Hippocampal formation (tissue), 2 donors: ENCODE measurements around the gene TBC1D23.
"Not testable (repeated sequence)": the region's sequence is repeated elsewhere in the genome, so short reads cannot be mapped to it uniquely, and the experiment has no call there.

Experiments
- DNase-seq, 2 donors: peaks; one replicate each; lab custom pipeline; 2025; lab: John Stamatoyannopoulos, UW

The TBC1D23 gene

DNA sequence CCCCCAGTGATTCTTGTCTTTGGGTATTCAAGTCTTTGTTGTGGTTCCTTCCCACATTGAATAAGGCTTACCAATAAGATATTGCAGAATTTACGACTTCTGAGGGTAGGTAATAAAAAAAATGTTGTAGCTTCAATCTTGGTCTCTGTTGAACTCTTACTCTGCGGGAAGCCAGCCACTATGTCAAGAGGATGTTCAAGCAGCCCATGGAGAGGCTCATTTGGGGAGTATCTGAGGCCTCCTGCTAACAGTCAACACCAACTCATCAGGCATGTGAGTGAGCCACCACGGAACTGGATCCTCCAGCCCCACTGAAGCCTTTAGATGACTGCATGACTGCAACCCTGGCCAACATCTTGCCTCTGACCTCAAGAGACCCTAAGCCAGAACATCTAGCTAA lies 3.2 kb upstream of the TBC1D23 start:
- DNase-seq = no peak

DNA sequence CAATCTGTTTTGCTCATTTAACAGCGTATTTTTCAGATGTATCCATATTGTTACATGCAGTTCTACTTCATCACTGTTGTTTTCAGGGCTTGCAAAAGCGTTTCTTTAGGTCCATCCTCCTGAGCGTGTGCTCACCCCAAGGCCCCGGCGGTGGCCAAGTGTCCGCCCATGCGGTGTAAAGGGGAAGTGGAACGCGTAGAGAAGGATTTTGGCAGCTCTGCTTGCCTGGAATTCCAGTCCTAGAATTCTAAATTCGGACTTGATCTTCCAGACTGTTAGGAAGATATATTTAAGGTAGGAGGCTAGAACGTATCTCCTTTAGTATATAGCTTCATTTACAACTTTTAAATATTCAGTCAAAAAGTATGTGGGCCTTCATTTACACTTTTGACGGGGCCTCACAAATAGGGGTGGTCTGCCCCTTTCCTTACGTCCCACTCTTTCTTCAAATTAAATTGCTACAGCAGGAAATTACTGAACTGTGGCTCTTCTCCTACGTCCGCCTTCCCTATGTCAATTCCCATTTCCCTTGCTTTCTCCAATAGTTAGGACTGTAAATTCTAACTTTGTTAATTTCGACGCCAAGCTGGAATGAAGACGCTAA lies 609 bp upstream of the TBC1D23 start:
- DNase-seq = peak in 1 of 2 donors; percentile 27

DNA sequence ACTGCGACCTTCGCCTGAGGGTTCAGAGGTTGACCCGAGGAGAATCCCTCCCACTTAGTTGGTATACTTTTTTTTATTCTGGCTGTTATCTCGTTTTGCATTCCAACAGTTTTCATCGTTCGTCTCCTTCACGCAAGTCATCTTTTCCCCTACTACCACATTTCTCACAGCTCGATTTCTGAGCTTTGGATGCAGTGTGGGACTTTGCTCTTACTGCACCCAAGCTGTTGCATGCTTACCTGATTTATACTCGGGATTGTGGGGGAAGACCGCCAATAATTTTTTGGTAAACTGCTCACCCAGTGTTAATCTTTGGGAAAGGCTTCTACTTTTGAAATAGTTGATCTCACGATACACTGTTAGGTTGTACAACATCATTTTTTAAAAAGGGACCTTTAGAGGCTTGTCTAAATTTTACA lies 702 bp downstream of the TBC1D23 start:
- no peak for DNase-seq

DNA sequence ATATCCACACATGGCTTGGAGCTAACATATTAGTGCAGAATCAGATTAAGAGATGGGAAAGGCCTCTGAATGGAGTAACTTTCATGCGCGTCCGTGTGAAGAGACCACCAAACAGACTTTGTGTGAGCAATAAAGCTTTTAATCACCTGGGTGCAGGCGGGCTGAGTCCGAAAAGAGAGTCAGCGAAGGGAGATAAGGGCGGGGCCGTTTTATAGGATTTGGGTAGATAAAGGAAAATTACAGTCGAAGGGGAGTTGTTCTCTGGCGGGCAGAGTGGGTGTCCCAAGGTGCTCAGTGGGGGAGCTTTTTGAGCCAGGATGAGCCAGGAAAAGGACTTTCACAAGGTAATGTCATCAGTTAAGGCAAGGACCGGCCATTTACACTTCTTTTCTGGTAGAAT lies 2.1 kb downstream of the TBC1D23 start:
- DNase-seq = not testable (repeated sequence)

DNA sequence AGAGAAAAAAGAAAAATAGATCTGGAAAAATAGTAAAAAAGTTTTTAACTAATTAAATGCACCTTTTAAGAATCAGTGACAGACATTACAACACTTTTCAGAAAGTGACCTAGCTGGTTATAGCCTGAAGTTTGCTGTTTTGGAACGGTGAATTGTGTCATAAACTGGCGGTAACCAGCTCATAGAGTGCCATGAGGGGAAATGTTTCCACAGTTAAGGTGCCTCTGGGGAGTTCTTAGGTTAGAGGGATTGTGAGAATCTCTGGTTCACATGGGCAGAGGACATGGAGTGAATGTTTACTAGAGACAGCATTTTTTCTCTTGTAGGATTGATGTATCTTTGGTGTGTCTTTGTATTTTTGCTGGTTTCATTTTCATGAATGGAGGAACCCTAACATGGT lies 2.8 kb downstream of the TBC1D23 start:
- DNase-seq = no peak

DNA sequence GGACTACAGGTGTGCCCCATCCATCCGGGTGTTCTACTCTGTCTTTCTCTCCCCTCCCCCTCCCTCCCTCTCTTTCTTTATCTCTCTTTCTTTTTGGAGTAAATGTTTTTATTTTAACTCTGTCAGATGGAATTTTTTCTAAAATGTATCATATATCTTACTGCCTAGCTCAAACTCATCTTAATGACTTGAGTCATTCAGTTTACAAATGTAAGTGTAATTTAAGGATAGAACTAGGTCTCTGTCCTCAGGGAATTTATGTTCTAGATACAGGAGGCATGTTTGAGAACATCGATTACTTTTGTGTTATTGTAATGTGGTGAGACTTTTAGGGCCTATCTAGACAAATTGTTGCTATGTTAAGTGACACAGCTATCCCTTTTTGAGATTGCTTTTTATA lies 3.5 kb downstream of the TBC1D23 start:
- DNase-seq = no peak

DNA sequence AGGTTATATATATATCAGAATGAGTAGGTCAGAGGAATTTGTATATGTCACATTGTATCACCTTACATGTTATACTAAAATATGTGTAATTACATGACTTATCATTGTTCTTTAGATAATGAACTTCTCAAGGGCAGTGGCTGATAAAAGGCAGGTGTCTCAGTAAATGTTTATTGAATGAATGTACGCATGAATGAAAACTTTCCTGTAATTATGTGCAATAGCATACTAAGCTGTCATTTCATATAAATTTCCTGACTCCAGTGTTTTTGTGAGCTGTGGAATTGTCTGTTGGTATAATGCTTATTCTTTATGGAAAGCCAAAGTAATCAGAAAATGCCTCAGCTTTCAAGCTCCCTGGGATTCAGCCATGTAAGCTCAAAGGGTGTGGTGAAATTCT lies 4.2 kb downstream of the TBC1D23 start:
- no peak for DNase-seq

DNA sequence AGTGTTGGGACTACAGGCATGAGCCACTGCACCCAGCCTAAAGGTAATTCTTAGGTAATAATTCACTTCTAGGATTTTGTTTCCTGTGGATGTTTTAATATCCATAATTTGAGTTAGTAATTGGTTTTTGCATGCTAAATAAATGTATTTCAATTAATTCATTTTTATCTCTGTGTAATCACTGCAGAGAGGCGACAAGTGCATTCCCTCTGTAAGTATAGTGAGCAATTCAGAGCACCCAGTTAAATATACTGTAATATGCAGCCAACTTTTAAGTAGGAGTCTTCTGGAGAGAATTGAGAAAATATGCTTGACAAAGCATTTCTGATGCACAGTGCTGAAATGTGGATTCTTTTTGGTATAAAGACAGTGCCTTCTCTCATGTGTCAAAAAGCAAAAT lies 5.7 kb downstream of the TBC1D23 start:
- no peak for DNase-seq

DNA sequence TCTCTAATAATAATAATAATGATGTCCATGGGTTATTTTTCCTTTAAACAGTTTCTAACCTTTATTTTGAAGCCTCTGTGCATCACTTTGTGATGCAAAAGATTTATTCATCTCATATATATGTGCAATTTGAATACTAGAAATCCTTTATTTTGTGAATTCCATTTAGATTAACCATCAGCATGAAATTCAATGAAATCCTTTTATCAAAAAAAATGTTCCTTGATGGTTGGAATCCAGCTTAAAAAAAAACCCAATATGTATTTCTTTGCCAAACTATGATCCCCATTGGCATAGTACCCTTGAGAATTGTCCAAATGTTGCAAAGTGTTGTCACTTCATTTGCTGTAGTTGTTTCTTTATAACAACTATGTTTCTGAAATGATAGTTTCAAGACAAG lies 7.4 kb downstream of the TBC1D23 start:
- no peak for DNase-seq

DNA sequence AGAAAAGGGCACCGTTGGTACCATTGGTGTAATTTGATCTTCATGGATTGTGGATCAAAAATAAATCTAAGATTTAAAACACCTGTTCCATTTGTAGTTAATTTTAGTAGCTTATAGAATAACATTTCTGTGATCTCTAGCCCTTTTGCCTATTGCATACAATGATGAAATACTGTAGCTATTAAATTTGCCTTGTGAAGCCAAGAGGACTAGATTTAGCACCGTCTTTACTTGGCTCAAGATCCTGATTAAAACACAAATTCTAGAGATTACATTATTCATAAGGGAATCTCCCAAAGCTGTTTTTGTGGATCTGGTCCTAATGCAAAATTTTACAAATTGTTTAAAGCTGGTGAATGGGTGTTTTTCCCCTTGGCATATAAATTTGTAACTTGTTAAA lies 8.2 kb downstream of the TBC1D23 start:
- no peak for DNase-seq

DNA sequence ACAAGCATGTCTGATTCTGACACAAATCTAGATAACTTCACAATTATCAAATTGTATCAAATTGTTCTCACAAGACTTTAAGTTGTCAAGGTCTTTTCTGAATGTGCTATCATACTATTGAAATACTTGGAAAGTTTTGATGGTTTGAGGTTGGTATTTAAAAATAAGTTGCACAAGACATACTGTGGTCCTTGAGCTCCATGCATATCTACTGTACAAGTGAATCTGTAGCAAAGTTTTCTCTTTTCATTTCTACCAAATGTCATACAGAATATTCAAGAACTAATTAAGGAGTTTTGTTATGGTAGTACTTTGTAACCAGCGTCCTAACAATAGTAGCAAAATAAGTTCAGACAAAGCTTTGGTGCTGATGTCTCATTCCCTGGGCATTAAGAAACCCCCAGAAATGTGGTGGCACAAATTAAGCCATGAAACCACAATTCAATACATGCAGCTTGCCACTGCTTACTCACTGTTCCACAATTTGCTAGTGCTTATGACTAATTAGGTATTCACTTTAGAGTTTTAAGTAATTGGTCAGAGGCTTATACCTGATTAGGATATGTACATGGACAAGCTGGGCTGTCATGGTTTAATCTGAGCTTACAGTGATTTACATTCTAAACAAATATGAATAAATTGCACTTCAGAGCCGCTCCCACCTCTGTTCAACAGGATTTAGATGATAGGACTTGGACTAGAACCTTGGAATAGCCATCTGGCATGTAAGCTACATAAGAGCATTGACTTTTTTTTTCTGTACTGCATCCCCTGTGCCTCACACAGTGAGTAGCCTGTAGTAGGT lies 8.8 kb downstream of the TBC1D23 start:
- DNase-seq = no peak

DNA sequence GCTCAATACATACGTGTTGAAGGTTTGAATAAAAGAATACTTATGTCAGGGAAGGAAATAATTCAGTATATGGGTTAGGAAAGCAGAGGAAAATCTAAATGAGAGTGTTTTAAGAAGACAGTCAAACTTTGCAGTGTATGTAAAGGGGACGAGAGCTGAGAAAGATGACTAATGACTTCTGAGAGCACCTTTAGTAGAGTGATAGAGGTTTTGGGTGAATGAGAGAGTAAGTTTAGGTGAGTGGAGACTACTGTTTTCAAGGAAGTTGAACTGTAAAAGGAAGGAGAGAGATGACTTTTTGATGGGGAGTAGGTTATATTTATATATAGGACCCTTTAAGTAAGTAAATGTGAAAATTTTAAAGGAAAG lies 9.4 kb downstream of the TBC1D23 start:
- DNase-seq = no peak

DNA sequence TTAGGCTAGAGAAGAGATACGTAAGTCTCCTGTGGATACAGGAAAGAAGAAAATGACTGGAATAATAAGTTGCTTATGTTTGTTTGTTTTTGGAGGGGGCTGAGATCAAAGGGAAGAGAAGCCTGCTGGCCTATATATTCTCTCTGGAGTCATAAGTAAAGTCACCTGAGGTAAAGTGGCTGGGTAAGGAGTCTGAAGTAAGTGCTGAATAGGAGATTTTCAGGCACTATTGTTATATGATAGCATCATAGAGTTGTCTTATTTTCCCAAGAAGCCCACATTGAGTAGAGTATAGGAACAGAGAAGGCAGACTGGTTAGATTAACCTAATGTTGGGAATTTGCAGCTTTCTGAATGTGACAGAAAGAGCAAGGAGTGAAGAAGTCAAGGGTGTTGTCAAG lies 10.7 kb downstream of the TBC1D23 start:
- DNase-seq = no peak

DNA sequence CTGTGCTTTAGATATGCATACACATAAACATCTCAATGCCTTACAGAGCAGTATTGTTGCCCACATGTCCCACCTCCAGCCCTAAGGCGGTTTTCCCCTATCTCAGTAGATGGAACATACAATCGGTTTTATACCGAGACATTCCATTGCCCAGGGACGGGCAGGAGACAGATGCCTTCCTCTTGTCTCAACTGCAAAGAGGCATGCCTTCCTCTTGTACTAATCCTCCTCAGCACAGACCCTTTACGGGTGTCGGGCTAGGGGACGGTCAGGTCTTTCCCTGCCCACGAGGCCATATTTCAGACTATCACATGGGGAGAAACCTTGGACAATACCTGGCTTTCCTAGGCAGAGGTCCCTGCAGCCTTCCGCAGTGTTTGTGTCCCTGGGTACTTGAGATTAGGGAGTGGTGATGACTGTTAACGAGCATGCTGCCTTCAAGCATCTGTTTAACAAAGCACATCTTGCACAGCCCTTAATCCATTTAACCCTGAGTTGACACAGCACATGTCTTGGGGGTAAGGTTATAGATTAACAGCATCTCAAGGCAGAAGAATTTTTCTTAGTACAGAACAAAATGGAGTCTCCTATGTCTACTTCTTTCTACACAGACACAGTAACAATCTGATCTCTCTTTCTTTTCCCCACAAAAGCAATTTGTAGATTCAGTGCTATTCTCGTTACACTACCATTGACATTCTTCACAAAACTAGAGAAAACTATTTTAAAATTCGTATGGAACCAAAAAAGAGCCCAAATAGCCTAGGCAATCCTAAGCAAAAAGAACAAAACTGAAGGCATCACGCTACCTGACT lies 12.2 kb downstream of the TBC1D23 start:
- DNase-seq = not testable (repeated sequence)

DNA sequence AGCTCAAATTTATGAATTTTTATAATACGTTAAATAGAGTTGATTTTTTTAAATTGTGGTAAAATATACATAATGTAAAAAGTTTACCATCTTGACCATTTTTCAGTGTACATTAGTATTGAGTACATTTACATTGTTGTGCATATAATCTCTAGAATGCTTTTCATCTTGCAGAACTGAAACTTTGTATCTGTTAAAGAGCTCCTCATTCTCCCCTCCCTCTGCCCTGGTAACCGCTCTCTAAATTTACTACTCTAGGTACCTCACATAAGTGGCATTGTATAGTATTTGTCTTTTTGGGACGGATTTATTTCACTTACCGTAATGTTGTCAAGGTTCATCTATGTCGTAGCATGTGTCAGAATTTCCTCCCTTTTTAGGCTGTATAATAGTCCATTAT lies 13.6 kb downstream of the TBC1D23 start:
- no peak for DNase-seq

DNA sequence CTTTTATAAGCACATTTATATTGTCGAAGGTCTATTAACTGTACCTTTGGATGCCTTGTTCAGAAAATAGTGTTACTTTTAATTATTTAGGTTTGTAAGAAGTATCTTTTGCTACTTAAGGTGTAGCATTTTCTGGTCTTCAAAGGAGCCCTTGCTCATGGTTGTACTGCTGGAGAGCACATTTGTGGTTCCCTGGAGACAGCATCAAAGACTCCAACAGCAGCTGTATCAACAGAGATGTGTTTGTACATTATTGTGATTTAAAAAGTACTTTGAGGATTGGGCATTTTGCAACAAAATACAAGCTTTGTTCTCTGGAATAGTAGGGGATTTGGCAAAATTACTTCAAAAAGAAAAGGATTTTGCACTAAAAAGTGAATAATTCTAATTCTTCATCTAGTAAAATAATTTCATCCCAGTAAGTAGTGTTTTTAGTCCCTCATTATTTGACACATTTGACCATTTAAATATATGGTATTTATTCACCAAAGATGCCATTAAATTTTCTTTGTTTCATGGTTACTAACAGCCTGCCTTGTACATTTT lies 16.5 kb downstream of the TBC1D23 start:
- DNase-seq = no peak

DNA sequence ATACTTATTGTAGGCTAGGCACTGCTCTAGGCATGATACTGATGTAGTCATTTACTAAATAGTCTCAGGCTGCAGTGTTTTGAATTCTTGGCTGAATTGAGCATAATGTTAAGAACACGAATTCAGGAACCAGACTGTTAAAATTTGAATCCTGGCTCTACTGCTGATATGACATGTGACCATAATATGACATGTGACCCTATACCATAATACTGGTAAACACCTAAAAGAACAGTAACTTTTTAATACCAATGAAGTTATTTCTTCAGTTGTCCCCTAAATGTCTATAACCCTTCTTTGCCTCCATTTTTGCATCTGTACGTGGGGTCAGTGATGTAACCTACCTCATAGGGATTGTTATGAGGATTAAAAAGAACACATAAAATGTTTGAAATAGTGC lies 18.1 kb downstream of the TBC1D23 start:
- no peak for DNase-seq

DNA sequence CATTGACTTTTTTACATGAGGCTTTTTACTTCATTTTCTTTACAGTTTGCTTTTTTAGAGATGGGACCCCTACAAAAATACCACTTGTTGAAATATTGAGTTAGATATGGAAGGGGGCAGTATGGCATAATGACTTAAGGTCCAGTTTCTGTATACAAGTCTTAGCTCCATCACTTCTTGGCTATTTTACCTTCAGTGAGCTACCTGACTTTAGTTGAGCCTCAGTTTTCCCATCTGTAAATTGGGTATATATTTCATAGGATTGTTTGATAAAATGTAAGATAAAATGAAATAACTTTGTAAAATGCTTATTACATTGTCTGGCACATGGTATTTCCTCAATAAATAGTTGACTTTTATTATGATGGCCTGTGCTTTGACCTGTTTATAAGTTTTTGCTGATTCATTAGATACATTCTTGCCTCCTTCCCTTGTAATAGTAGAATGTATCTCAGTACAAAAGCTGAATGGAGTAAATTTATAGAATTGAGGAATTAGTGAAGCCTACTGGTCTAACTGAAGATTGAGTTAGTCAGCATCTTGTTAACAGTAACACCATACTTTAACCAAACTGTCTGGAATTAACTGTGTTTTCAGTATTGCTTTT lies 27.6 kb downstream of the TBC1D23 start:
- DNase-seq = no peak

DNA sequence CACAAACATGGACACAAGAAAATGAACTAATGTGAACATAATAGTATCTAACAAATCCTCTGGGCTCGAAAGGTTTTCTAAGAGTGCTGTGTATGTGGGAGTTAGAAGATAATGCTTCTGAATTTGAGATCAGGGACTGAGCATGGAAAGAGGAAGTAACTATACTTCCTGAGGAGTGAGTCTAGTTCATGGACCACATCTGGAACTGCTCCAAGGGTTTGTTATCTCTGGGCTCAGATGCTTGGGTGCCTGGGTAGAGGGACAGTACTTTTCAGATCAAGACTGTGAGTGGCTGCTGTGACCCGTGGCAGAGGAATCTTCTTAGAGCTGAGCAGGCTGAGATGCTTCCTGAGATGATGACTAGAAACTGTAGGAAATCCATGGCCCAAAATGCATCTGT lies 28.5 kb downstream of the TBC1D23 start:
- no peak for DNase-seq

DNA sequence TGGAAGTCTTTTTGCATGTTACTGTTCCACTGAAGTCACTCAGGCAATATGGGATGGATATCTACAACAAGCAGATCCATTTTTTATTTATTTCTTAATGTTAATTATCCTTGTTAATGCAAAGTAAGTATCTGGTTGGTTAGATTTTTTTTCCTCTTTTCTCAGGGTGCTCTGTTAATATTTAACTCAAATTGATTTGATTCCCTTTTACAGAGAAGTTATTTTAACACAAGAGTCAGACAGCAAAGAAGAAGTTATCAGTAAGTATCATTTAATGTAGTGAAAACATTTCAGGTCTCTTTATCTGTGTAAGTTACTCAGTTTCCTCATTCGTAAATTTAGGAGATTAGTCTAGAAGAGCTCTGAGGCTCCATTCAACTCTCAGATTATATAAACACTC lies 34.3 kb downstream of the TBC1D23 start:
- DNase-seq = no peak

DNA sequence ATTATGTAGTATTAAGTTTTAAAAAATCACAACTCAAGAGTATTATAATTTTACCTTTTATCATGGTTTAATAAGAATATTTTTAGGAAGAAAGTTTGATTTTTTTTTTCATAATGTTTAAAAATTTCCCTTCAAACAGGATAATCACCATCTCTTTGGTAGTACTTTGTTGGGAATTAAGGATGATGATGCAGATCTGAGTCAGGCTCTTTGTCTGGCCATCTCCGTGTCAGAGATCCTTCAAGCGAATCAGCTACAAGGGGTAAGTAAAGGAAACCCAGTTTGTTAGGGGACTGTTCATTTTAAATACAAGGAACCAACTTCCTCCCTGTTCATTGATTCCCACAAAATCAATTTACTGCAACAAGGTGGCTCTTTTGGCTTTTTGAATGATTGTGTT lies 37.0 kb downstream of the TBC1D23 start:
- DNase-seq = no peak

DNA sequence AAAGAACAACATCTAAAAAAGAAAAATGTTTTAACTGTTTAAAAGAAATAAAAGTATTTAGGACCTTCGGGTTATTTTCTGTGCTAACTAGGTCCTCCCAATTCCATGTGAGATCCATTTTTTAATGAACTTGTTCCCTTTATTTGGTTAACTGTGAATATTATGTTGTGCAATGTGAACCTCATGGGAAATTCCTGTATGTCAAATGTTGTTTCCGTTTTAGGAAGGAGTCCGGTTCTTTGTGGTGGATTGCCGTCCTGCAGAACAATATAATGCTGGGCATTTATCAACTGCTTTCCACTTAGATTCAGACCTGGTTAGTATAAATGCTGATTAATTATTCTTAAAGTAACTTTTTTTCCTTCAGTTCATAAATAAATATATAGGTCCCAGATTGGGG lies 38.2 kb downstream of the TBC1D23 start:
- no peak for DNase-seq
